NT2/D1 (cell line): Measurements from ENCODE around the gene NRF1.

Experiments
- SUZ12 ChIP-seq: IDR thresholded peaks from 2 replicates; pipeline ENCODE4 v1.6.1; 2011; ENCODE audit not compliant: insufficient read length, insufficient read depth; ENCODE audit errors: extremely low read depth
- YY1 ChIP-seq: IDR thresholded peaks from 2 replicates; pipeline ENCODE4 v1.6.1; 2011; ENCODE audit not compliant: insufficient read length, insufficient read depth

GRCh38 chr7:129762387-129762969, 151.0 kb downstream of the NRF1 start:
- TF ChIP-seq SUZ12 = no peak
- TF ChIP-seq YY1 = no peak
